ENCODE data around the gene ARHGEF12. TPM values are rescaled to one million over a fixed set of nuclear protein-coding genes. Genes with fewer than 3 reads are reported as not detected.
A peak's percentile ranks its signal among the peaks of the same experiment; 100 is the strongest.

ARHGEF12 gene
- total RNA-seq, 6 experiments from 2014 or later: 72.9 to 95.1 (median 85.0) TPM

- Mint-ChIP-seq H3K4me3 (peak overlapping the region; percentile 99), H3K27ac (peak overlapping the region; percentile 95), H3K9me3 (no peaks in the 10 kb centered on the region), H3K36me3 (ENCODE audit: low read depth) (peaks cover 19% of the 10 kb centered on the region), H3K4me1 (ENCODE audit: low read depth) (peaks cover 63% of the 10 kb centered on the region), H3K27me3 (ENCODE audit: insufficient read depth) (peaks cover 6% of the 10 kb centered on the region; the same call in 1 of the 2 replicates)
- TF ChIP-seq CTCF (IDR thresholded peaks at IDR 0.05): no peak
- no peak for DNase-seq
Observed at GRCh38 chr11:120337355-120338106, 1.3 kb downstream of the ARHGEF12 start.

GRCh38 chr11:120338107-120338933, 2.1 kb downstream of the ARHGEF12 start:
- H3K4me1 Mint-ChIP-seq (ENCODE audit: low read depth): peaks cover 56% of the 10 kb centered on the region
- H3K4me3 Mint-ChIP-seq: peak overlapping the region; percentile 99
- peak; percentile 23 for DNase-seq
- H3K27me3 Mint-ChIP-seq (ENCODE audit: insufficient read depth): peaks cover 6% of the 10 kb centered on the region; the same call in 1 of the 2 replicates
- H3K9me3 Mint-ChIP-seq: no peaks in the 10 kb centered on the region
- H3K36me3 Mint-ChIP-seq (ENCODE audit: low read depth): peaks cover 19% of the 10 kb centered on the region
- TF ChIP-seq CTCF (IDR thresholded peaks at IDR 0.05): no peak
- peak overlapping the region; percentile 95 for H3K27ac Mint-ChIP-seq

GRCh38 chr11:120339394-120339890, 3.2 kb downstream of the ARHGEF12 start:
- no peak for TF ChIP-seq CTCF (IDR thresholded peaks at IDR 0.05)
- Mint-ChIP-seq H3K4me3 (peak overlapping the region; percentile 99), H3K9me3 (no peaks in the 10 kb centered on the region), H3K4me1 (ENCODE audit: low read depth) (peaks cover 57% of the 10 kb centered on the region), H3K27ac (peak overlapping the region; percentile 67), H3K27me3 (ENCODE audit: insufficient read depth) (peaks cover 6% of the 10 kb centered on the region; the same call in 1 of the 2 replicates), H3K36me3 (ENCODE audit: low read depth) (peaks cover 19% of the 10 kb centered on the region)
- peak; percentile 37 for DNase-seq

- H3K9me3 Mint-ChIP-seq: no peaks in the 10 kb centered on the region
- peak overlapping the region; percentile 99 for H3K4me3 Mint-ChIP-seq
- H3K27me3 Mint-ChIP-seq (ENCODE audit: insufficient read depth): peaks cover 6% of the 10 kb centered on the region; the same call in 1 of the 2 replicates
- peak overlapping the region; percentile 67; the same call in 1 of the 2 replicates for H3K27ac Mint-ChIP-seq
- peaks cover 59% of the 10 kb centered on the region for H3K4me1 Mint-ChIP-seq (ENCODE audit: low read depth)
- no peak for TF ChIP-seq CTCF (IDR thresholded peaks at IDR 0.05)
- H3K36me3 Mint-ChIP-seq (ENCODE audit: low read depth): peaks cover 19% of the 10 kb centered on the region
- DNase-seq: no peak
Observed at GRCh38 chr11:120340529-120340928, 4.3 kb downstream of the ARHGEF12 start.

GRCh38 chr11:120342226-120342625, 6.0 kb downstream of the ARHGEF12 start:
- peaks cover 14% of the 10 kb centered on the region for H3K36me3 Mint-ChIP-seq (ENCODE audit: low read depth)
- H3K9me3 Mint-ChIP-seq: no peaks in the 10 kb centered on the region
- H3K4me3 Mint-ChIP-seq: no peak overlapping the region
- peaks cover 73% of the 10 kb centered on the region for H3K4me1 Mint-ChIP-seq (ENCODE audit: low read depth)
- H3K27me3 Mint-ChIP-seq (ENCODE audit: insufficient read depth): peaks cover 2% of the 10 kb centered on the region; the same call in 1 of the 2 replicates
- no peak for DNase-seq
- no peak for TF ChIP-seq CTCF (IDR thresholded peaks at IDR 0.05)
- H3K27ac Mint-ChIP-seq: no peak overlapping the region
